GF-D8 (cell line): Measurements from ENCODE around the gene TEAD4.

ENCODE experiments used
- DNase-seq: peaks from one replicate; lab custom pipeline; 2025; lab: John Stamatoyannopoulos, UW

The TEAD4 gene

DNA sequence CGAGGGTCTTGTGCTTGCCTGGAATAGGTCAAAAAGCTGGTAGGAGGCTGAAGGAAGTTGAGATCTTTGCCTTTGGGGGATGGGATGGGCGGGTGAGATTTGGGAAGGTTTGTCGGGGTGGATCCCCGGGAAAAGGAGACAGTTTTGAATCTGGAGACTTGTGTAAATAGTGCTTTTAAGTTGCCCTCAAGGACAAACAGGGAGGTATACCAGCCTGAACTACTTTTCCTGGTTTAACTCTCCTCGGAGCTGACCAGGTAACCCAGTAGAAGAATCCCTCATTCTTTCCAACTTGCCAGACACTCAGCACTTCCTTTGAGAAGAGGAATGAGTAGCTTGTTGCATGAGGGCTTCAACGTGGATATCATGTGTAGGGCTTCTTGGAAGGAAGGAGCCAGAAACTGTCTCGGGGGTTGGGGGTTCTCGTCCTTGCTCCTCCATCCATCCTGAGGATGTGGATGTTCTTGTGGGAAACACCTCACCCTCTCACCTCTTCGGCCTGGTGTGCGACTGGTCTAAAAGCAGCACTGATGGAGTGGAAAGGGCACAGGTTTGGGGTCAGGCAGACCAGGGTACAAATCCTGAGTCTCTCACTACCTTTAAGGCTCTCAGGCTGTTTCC, 1.9 kb downstream of the TEAD4 start:
- no peak for DNase-seq

DNA sequence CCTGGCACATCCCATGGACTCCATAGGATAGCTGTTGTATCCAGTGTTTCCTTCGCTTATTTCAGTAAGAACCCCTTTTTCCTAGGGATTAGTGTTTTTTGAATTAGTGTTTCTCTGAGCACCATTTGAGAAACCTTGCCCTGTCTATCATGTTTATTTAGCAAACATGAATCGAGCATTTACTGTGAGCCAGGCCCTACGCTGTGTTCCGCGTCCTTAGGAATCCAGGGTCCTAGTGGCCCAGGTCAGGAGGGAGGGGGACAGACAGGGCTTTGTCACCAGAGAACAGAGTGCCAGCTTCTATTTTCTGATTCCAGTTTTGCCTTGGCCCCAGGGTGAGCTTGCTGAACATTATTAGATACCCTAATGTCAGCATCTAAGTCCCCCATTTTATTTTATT, 2.5 kb downstream of the TEAD4 start:
- no peak for DNase-seq

DNA sequence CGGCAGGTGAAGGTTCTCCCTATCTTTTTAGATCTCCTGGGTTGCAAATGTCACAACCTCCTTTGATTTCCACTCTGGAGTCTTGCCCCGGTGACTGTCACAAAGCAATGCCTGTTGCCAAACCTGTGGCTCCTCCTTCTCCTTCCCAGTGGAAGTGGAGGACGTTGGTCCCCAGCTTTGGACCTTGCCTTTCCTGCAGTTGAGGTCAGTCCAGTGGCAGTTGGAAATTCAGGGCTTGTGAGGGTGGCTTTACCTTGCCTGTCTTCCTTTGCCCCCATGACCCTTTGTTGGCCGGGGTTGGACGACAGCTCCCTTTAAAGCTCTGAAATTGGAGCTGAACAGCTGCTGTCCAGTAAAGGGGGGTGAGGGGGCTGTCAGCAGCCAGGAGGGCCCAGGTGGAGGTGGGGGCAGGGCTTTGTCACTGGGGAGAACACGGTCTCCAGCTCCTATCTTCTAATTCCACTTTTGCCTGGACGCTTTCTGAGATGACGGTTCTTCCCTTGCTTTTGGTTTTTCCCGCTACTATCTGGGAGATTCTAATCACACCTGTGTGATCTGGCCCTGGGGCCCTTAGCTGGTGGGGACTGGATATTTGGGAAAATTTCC, 4.1 kb downstream of the TEAD4 start:
- DNase-seq: no peak

DNA sequence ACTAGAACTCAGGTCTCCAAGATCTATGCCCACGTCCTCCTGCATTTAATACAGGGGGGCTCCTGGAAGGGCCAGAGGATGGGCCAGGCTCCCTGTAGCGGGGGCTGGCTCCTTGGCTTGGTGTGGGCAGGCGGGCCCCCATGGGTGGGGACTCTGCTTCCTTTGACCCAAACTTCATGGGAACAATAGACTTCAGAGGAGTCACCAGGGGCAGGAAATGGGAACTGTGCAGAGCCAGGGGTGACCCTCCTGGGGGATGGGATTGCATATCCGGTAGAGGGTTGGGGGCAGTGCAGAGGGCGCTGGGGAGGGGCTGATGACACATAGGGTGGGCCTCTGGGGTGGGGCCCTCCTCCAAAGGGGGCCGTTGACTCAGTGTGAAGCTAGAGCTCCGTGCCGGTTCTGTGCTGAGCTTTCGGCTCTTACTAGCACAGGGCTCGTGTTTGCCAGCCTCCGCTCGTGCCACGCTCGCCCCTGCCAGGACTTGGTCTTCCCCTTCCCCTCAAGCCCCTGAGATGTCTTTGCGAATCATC, 4.6 kb downstream of the TEAD4 start:
- DNase-seq: no peak

DNA sequence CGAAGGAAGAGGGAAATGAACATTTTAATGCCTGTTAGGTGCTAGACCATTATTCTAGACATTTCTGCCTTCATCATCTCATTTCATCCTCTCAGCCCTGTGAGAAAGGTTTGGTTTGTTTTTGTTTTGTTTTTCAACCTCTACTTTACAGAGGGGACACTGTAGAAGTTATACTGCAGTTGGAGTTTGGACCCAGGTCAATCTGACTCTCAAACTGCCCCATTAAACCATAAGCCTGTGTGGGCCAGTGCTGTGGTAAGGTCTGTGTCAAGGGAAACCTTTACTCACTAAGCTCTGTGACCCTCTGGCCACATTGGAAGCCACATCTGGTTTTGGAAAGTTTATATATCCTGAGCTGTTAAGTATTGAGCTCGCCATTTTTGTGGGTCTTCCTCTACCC, 8.5 kb downstream of the TEAD4 start:
- no peak for DNase-seq

DNA sequence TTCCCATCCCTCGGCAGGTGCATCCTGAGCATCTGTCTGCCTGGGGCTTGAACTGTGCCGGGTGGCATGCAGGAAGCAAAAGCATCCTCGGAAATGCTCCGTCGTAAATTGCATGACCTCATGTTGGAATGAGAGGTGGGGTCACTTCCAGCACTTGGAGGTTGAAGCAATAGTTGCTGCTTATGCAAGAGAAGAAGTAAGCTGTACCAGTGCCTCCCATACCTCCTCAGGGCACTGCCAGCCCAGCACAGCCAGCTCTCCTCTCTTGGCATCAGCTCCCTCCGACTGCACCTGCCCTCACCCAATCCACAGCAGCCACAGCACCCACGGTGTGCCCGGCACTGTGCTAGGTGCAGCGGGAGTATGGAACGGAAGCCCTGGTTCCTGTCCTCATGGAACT, 11.5 kb downstream of the TEAD4 start:
- no peak for DNase-seq

DNA sequence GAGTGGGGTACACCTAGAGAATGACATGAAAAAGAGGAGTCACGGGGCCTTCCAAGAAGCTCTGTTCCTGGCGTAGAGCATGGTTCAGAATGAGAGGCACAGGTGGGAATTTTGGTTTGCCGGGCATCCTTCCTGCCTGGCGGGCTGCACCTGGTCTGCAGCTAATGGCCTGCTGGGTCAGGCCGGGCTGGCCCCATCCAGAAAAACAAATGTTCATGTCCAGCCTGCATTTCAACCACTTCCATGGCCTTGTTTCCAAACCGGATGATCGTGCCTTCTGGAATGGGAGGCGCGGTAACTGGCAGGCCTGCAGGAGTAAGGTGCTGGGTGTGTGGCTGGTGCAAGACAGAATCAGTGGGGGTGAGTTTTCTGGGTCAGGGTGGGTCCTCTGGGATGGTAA, 14.4 kb downstream of the TEAD4 start:
- DNase-seq: no peak

DNA sequence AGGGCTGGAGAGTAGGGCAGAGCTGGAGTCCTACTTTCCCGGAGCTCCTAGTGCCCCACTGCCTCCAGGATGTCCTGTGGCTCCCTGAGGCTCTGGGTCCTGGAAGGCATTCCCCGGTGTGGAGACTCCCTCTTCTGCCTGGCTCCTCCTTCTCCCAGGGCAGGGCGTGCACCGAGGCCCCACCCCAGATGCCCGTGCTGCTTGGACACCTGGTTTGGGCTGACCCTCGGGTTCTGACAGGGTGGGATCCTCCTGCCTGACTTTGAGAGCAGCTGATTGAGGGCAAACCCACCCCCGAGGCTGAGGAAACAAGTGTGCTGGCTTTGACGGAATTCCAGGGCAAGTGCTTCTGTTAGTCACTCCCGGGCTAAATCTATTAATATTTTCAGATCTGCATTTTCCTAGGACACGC, 15.4 kb downstream of the TEAD4 start:
- DNase-seq: no peak

DNA sequence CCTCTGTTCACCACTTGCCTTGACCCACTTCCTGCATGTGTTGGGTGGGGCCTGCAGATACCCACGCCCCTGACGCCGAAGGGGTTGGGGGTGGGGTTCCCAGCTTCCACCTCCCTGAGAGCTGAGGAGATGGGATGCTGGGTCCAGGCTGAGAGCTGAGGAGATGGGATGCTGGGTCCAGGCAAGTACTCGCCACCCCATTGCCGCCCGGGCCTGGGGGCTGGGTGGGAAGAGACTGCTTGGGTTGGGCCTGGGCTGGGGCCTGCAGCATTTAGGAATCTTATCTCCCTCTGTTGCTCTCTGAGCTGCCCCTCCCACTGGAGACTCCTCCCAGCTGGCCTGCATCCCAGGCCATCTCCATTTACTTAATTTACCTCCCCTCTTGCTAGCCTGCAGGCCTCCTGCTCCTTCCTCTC, 17.4 kb downstream of the TEAD4 start:
- DNase-seq: no peak

DNA sequence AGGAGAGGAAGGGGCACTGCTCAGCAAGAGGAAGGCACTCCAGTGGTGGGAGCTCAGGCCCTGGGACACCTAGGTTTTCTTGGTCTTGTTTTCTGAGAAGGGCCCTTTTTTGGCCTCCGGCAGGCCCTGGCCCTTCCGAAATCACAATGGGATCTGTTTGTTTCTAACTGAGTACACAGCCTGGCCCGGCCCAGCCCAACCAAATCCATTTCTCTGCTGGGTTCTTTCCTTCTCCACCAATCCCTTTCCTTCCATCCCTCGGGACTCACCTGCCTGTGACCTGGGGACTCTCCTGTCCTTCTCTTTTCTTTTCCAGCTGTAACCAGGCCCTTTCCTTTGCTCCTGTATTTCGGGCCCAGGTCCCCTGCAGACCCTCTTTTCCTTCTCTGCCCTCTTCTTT, 18.6 kb downstream of the TEAD4 start:
- DNase-seq: no peak

DNA sequence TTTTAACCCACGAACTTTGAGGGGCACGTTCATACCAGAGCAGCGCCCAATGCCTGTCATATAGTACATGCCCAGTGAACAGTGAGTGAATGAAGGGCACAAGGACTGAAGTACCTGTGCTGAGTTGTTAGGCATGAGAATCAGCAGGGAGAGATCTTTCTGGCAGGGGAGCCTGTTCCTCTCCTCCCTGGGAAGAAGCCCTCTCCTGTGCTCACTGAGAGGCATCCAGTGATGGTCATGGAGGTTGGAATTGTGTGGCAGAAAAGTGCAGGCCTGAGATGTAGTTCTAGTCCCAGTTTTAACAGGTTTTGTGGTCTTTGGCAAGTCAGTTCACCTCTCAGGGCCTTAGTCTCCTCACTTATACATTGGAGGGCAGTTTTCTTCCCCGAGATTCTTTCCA, 20.6 kb downstream of the TEAD4 start:
- DNase-seq: no peak

DNA sequence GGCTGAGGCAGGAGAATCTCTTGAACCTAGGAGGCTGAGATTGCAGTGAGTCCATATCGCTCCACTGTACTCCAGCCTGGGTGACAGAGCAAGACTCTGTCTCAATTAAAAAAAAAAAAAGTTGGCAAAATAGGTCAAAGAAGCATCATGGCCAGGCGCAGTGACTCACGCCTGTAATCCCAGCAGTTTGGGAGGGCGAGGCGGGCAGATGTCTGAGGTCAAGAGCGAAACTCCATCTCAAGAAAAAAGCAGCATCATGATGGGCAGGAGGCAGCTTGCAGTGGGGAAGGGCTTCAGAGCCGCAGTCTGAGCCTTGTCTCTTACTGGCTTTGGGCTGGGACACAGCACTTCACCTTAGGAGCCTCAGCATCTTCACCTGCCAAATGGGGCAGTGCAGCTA, 21.4 kb downstream of the TEAD4 start:
- no peak for DNase-seq

DNA sequence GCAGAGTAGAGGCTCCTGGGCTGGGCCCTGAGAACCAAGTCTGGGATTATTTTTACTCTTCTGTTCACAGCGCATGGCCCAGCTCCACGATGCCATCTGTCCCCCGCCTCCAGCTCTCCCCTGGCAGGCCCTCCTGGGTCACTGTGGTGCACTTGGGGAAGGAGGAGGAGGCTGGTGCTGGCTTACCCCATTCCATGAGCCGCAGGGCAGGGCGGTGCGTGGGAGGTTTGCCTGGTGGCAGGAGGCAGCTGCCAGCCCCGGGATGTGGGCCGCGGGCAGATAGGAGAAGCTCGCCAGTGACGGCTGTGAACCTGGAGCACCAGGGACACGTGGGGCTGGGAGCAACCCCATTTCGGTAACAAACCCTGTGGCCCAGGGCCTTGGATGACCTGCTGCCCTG, 23.2 kb downstream of the TEAD4 start:
- DNase-seq: no peak

DNA sequence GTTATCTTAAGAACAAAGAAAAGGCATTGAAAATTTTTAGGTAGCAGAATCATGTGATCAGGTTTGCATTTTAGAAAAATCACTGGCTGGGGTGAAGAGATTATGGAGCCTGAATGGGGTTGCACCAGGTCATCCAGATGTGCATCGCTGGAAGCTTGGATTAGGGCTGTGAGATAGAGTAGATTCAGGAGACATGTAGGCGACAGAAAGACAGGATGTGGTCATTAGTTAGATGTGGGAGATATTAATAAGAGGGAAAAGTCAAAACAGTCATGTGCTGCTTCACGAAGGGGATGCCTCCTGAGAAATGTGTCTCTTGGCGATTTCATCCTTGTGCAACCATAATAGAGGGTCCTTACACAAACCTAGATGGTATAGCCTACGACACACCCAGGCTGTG, 25.1 kb downstream of the TEAD4 start:
- no peak for DNase-seq

DNA sequence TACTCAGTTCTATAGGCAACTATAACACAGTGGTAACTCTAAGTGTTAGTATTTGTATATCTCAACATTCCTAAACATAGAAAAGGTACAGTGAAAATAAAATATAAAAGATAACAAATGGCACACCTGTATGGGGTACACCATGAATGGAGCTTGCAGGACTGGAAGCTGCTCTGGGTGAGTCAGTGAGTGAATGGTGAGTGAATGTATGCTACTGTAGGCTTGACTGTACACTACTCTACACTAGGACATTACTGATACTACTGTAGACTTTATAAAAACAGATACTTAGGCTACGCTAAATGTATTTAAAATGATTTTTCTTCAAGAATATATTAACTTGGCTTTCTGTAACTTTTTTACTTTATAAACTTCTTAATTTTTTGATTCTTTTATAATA, 25.5 kb downstream of the TEAD4 start:
- DNase-seq: no peak

DNA sequence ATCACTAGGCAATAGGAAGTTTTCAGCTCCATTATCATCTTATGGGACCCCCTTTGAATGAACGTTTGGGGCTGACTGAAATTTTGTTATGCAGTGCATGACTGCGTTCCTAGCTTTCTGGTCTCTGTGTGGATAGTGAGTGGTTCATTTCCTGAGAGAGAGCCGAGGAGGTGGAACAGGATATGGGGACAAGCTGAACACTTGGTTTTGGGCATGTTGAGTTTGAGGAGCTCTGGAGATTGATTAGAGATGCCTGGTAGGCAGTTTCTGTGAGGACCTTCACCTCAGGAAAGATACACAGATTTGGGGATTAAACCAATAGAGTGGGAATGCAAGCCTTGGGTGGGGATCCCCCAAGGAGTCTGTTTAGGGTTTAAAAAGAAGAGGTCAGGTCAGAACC, 27.7 kb downstream of the TEAD4 start:
- DNase-seq: no peak

DNA sequence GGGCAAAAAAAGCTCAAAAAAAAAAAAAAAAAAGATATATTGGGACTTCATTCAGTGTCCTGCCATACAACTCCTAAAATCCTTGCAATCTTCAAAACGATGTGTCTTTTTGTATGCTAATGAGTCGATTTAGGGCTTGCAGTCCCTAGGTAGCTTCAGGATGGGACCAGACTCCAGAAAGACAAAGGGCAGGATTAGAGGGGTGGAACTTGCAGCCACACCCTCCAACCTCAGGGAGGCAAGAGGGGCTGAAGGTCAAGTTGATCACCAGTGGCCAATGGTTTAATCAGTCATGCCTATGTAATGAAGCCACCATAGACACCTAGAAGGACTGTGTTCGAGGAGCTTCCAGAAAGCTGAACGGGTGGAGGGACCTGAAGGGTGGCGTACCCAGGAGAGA, 29.3 kb downstream of the TEAD4 start:
- DNase-seq: no peak

DNA sequence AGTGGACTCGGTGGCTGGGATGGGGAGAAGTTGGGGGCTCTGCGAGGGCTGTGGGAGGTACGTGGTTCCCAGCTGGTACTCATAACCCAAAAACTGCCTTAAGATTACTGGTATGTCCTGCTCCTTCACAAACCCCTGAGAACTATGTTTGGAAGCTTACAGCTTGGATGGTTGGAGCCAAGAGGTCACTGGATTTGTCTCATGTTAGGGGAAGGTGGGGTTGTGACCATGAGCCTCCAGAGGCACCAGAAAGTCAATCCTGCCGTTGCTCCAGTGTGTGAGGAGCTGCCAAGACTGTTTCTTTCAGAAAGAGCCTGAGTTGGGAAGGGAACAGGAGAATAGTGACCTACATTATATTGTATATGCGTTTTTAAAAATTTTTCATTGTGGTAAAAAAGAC, 33.5 kb downstream of the TEAD4 start:
- no peak for DNase-seq

DNA sequence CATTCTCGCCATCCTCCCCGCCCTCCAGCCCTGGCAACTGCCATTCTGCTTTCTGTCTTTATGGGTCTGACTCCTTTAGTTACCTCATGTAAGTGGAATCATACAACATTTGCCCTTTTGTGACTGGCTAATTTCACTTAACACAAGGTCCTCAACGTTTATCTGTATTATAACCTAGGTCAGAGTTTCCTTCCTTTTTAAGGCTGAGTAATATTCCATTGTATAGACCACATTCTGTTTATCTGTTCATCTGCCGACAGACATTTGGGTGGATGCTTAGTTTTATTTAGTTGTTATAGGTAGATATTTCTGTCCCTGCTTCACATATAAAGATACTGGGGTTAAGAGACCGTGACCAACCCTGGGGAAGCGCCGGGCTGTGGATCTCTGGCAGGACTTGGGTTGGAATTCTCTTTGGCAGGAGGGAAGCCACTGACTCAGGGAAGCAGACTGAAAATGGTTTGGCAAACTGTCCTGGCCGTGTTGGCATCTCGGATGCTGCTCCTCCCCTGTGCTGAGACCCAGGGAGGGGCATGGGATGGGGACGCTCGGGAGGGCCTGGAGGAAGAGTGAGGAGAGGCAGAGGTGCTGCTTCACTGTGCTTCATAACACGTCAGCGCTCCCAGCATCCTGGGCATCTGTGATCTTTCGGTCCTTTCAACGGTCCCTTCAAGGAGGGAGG, 38.9 kb downstream of the TEAD4 start:
- DNase-seq: no peak

DNA sequence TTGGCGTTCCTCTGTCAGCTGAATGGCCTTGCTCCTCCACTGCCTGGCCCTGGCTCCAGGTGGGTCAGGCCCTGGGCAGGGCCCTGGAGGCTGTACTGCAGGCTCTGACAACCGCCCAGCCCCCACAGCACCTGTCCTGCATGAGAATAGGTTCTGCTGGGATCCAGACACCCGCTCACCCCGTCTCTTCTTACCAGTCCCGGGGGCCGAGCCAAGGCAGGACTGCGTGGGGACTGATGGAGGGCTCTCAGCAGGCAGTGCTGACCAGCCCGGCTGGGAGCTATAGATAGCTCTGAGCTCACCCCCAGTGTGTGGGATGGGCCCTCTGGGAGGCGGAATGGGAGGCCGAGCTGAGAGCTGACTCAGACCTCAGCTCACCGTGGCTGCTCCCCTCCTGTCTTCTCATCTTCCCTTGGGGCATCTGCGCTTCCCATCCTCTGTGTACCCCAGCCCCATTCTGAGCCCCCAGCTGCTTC, 39.6 kb downstream of the TEAD4 start:
- no peak for DNase-seq

DNA sequence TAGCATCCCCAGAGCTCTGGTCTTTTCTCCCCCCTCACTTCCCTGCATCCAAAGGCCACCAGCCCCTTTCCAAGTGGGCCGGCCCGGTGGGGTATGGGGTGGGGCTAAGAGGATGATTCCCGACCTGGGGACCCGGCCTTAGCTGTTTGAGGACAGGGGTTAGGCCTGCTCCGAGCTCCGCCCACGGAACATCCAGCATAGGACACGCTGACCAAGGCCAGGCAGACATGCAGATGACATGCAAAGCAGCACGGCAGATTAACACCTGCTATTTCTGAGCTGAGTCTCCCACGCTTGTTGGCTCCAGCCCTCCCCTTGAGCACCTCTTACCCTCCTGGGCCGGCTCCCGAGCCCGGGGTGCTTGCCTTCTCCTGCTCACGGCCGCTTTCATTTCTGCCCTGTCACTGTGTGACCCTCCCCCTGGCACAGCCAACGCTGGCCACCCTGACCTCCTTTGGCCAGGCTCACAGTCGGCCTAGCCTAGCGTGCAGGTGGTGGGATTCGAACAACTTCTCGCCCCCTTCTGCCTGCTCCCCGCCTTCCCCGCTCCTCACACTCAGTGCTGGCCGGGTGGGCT, 40.2 kb downstream of the TEAD4 start:
- no peak for DNase-seq

DNA sequence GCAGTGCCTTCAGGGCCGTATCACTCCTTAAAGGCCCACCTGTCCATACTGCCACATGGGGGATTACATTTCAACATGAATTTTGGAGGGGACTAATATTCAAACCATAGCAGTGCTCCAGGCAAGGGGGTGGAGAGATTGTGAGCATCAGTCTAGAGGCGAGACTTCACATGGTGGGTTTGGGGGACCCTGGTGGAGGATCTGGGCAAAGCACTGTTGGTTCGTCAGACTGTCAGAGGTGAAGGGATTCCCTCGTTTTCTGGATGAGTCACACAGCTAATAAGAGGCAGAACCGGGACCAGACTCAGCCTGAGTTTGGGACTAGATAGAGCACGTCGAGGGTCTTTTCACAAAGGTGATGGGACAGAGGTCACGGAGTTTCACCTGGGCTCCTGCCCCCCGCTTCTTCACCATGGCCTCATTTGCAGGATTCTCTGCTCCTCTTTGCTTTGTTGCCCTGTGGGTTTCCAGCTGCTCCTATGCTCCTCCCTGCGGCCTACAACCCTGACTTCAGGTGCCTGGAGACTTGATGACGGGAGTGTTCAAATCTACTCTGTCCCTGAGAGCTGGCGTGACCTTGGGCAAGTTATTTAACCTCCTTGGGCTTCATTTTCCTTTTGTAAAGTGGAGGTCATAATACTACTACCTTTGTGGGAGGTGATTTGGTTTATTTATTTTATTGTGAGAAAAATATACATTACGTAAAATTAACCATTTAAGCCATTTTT, 41.5 kb downstream of the TEAD4 start:
- DNase-seq: no peak
